Neutrophil (primary cell): Measurements from ENCODE around the gene GNG12.

Experiments
- H3K27ac ChIP-seq: fragments of 200-600 bp; sonication (generic); 2 replicates; pipeline ENCODE4 v1.5.1; 2016; ENCODE audit warnings: mild to moderate bottlenecking, moderate library complexity
- H3K27me3 ChIP-seq: fragments of 200-600 bp; sonication (generic); 2 replicates; pipeline ENCODE4 v1.6.0; 2016; ENCODE audit warnings: mild to moderate bottlenecking
- H3K36me3 ChIP-seq: fragments of 200-600 bp; sonication (generic); 2 replicates; pipeline ENCODE4 v1.5.1; 2017
- H3K4me1 ChIP-seq, 2 experiments: fragments of 200-600 bp in 1 of 2; sonication (generic) in 1 of 2; 1 replicate in 1 of 2; 2 replicates in 1 of 2; pipeline versions ENCODE4 v1.5.1 to v1.6.1; 2013 to 2016; ENCODE audit warnings: low read depth in 1 of 2, low read length in 1 of 2, mild to moderate bottlenecking in 1 of 2, moderate library complexity in 1 of 2; ENCODE audit not compliant: control insufficient read depth in 1 of 2, insufficient read depth in 1 of 2
- H3K4me3 ChIP-seq, 2 experiments: fragments of 200-600 bp in 1 of 2; sonication (generic) in 1 of 2; 1 replicate in 1 of 2; 2 replicates in 1 of 2; pipeline ENCODE4 v1.5.1; 2013 to 2016; ENCODE audit warnings: low read depth in 1 of 2, low read length in 1 of 2, mild to moderate bottlenecking in 1 of 2, moderate library complexity in 1 of 2
- H3K9me3 ChIP-seq: fragments of 200-600 bp; sonication (generic); 2 replicates; pipeline ENCODE4 v1.5.1; 2016
- TF ChIP-seq, protein P1 (sequence below): fragments of 200-600 bp; sonication (generic); IDR thresholded peaks from 2 replicates; pipeline ENCODE4 v1.5.1; 2016; ENCODE audit warnings: antibody characterized with exemption

The GNG12 gene

DNA sequence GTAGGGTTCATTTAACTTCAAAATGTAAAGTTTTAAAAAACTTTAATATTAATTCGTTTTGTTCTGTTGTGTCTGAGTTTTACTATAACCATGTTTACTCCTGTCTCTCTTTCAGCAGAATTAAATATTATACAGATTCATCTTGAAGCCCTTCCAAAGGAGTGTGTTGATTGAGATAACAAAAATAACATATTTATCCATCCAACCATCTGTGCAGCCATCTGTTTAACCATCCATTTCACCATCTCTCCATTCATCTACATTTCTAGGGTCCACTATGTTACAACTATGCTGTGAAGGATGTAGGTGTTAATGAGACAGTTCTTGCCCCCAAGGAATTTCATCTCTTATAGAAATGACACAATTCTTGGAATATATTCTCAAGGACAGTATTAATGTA lies 36.0 kb upstream of the GNG12 start:
- no peak overlapping the region for H3K4me3 ChIP-seq
- H3K27me3 ChIP-seq, result no peaks in the 10 kb centered on the region
- no peaks in the 10 kb centered on the region for H3K4me1 ChIP-seq
- TF ChIP-seq, protein P1, sequence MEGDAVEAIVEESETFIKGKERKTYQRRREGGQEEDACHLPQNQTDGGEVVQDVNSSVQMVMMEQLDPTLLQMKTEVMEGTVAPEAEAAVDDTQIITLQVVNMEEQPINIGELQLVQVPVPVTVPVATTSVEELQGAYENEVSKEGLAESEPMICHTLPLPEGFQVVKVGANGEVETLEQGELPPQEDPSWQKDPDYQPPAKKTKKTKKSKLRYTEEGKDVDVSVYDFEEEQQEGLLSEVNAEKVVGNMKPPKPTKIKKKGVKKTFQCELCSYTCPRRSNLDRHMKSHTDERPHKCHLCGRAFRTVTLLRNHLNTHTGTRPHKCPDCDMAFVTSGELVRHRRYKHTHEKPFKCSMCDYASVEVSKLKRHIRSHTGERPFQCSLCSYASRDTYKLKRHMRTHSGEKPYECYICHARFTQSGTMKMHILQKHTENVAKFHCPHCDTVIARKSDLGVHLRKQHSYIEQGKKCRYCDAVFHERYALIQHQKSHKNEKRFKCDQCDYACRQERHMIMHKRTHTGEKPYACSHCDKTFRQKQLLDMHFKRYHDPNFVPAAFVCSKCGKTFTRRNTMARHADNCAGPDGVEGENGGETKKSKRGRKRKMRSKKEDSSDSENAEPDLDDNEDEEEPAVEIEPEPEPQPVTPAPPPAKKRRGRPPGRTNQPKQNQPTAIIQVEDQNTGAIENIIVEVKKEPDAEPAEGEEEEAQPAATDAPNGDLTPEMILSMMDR, result no peak
- H3K9me3 ChIP-seq, result no peaks in the 10 kb centered on the region
- H3K36me3 ChIP-seq, result no peaks in the 10 kb centered on the region
- no peak overlapping the region for H3K27ac ChIP-seq

DNA sequence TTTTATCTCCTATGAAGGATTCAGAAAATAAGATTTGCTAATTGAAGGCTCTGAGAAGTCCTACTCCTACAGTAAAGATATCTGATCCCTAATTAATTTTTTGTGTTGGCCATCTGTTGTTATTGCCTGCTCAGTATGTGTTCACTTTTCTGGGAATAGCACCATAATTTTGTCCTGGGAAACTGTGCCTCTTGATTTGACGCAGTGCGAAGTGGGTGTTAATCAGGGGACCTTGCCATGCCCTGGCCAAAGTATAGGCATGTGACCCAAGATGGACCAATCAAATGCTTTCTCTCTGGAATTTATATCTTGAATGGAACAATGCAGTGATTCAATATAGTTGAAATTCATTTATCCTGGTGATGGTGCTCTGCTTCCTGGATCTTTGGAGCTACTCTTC lies 30.4 kb upstream of the GNG12 start:
- Histone ChIP-seq H3K4me3 (no peak overlapping the region), H3K36me3 (no peaks in the 10 kb centered on the region), H3K9me3 (no peaks in the 10 kb centered on the region), H3K27me3 (peaks cover 22% of the 10 kb centered on the region), H3K27ac (no peak overlapping the region), H3K4me1 (no peaks in the 10 kb centered on the region)
- TF ChIP-seq, protein P1, result no peak

DNA sequence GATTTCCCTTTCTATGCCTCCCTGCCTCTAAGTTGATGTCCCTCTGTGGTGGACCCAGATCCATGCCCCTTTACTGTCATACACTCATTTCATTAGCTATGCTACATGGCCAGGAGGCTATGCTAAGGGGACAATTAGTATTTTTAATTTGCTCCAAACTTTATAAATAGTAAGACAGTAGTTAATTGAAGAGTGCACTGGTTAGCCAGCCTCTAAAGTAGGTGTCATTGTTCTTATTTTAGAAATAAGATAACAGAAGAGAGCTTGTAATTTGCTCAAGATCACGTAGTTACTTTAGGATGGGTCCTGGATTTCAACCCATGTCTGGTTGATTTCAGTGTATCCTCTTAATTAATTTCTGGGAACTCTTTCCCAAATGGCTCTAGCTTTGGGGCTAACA lies 29.4 kb upstream of the GNG12 start:
- TF ChIP-seq, protein P1, result no peak
- peaks cover 27% of the 10 kb centered on the region for H3K27me3 ChIP-seq
- no peak overlapping the region for H3K4me3 ChIP-seq
- H3K27ac ChIP-seq, result no peak overlapping the region
- H3K36me3 ChIP-seq, result no peaks in the 10 kb centered on the region
- H3K4me1 ChIP-seq, result no peaks in the 10 kb centered on the region
- H3K9me3 ChIP-seq, result no peaks in the 10 kb centered on the region

GRCh38 chr1:67861856-67862516 lies 28.7 kb upstream of the GNG12 start:
- H3K9me3 ChIP-seq, result no peaks in the 10 kb centered on the region
- no peak overlapping the region for H3K27ac ChIP-seq
- peaks cover 28% of the 10 kb centered on the region for H3K27me3 ChIP-seq
- no peaks in the 10 kb centered on the region for H3K4me1 ChIP-seq
- TF ChIP-seq, protein P1, result no peak
- H3K4me3 ChIP-seq, result no peak overlapping the region
- H3K36me3 ChIP-seq, result no peaks in the 10 kb centered on the region

DNA sequence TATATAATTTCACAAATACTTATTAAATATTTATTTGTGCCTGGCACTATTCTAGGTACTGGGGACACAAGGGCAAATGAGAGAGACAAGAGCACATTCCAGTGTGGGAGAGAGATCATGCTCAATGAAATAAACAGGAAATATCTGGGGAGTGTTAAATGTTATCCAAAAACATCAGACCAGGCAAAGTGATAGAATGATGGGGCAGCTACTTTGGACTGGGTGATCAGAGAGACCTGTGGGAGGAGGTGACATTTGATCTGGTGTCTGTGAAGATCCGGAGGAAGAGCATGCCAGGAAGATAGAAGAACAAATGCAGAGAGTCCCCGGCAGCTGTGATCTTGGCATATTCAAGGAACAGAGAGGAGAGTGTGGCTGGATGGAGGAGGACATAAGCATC lies 27.5 kb upstream of the GNG12 start:
- no peaks in the 10 kb centered on the region for H3K9me3 ChIP-seq
- H3K27ac ChIP-seq, result no peak overlapping the region
- H3K36me3 ChIP-seq, result no peaks in the 10 kb centered on the region
- TF ChIP-seq, protein P1, result no peak
- peaks cover 28% of the 10 kb centered on the region for H3K27me3 ChIP-seq
- no peak overlapping the region for H3K4me3 ChIP-seq
- no peaks in the 10 kb centered on the region for H3K4me1 ChIP-seq
